SK-N-SH (cell line): Measurements from ENCODE around the gene CCL28. TPM values are rescaled to one million over a fixed set of nuclear protein-coding genes. Genes with fewer than 3 reads are reported as not detected.

Source experiments
- CTCF ChIA-PET: fragments of 300-600, 350-600 bp; formaldehyde crosslinking; extraction: SDS; loops from one replicate; lab custom pipeline; 2021; lab: Yijun Ruan, JAX
- POLR2A ChIA-PET: fragments of 350-600 bp; sonication (Branson Sonifier 250); formaldehyde crosslinking; extraction: SDS; loops from one replicate; lab custom pipeline; 2020; ENCODE audit warnings: antibody characterized with exemption, inconsistent platforms; lab: Yijun Ruan, JAX
- DNase-seq: peaks from one replicate; pipeline ENCODE4 v3.0.0; 2012
- H2AFZ ChIP-seq: fragments of 200-600 bp; sonication (generic); 2 replicates; pipeline ENCODE4 v1.8.1; 2016; ENCODE audit warnings: antibody characterized with exemption, mild to moderate bottlenecking, low read depth
- H3F3A ChIP-seq: fragments of 200-600 bp; sonication (generic); replicated peaks from 2 replicates; pipeline ENCODE3; 2016; ENCODE audit warnings: antibody characterized with exemption, mild to moderate bottlenecking; ENCODE audit not compliant: insufficient read depth
- H3K27ac ChIP-seq, 2 experiments: fragments of 200-500 bp in 1 of 2; fragments of 200-600 bp in 1 of 2; sonication (Bioruptor generic) in 1 of 2; sonication (generic), shearing (Covaris generic) in 1 of 2; 2 replicates each; pipeline versions ENCODE4 v1.5.1 to v1.6.1; 2014 to 2016; ENCODE audit warnings: low read depth in 2 of 2, inconsistent platforms in 1 of 2, low read length in 1 of 2, mild to moderate bottlenecking in 1 of 2, mixed read lengths in 1 of 2
- H3K27me3 ChIP-seq: fragments of 200-600 bp; sonication (generic), shearing (Covaris generic); 2 replicates; pipeline ENCODE4 v1.6.1; 2016; ENCODE audit warnings: mixed run types; ENCODE audit not compliant: insufficient read depth
- H3K36me3 ChIP-seq, 2 experiments: fragments of 200-500 bp in 1 of 2; fragments of 200-600 bp in 1 of 2; sonication (Bioruptor generic) in 1 of 2; sonication (generic) in 1 of 2; replicated peaks in 1 of 2; 2 replicates each; pipeline versions ENCODE3 to v1.5.1; 2014 to 2016; ENCODE audit warnings: low read length in 1 of 2, mild to moderate bottlenecking in 1 of 2; ENCODE audit not compliant: insufficient read depth in 2 of 2, control insufficient read depth in 1 of 2
- H3K4me1 ChIP-seq, 2 experiments: fragments of 200-500 bp in 1 of 2; fragments of 200-600 bp in 1 of 2; sonication (Bioruptor generic) in 1 of 2; sonication (generic), shearing (Covaris generic) in 1 of 2; 2 replicates each; pipeline versions ENCODE4 v1.5.1 to v1.6.1; 2014 to 2016; ENCODE audit warnings: low read depth in 1 of 2, low read length in 1 of 2, mixed run types in 1 of 2; ENCODE audit not compliant: insufficient read depth in 2 of 2, control insufficient read depth in 1 of 2
- H3K4me2 ChIP-seq: fragments of 200-600 bp; sonication (generic), shearing (Covaris generic); 2 replicates; pipeline ENCODE4 v1.6.1; 2017; ENCODE audit warnings: mixed run types
- H3K4me3 ChIP-seq, 2 experiments: fragments of 200-500 bp in 1 of 2; fragments of 200-600 bp in 1 of 2; sonication (Bioruptor generic) in 1 of 2; sonication (generic), shearing (Covaris generic) in 1 of 2; 2 replicates each; pipeline versions ENCODE4 v1.5.1 to v1.8.1; 2014 to 2016; ENCODE audit warnings: low read depth in 2 of 2, inconsistent platforms in 1 of 2, low read length in 1 of 2, mild to moderate bottlenecking in 1 of 2, mixed read lengths in 1 of 2, moderate library complexity in 1 of 2
- H3K79me2 ChIP-seq: fragments of 200-600 bp; sonication (generic); 2 replicates; pipeline ENCODE4 v1.8.1; 2017; ENCODE audit warnings: mild to moderate bottlenecking; ENCODE audit not compliant: insufficient read depth
- H3K9ac ChIP-seq: fragments of 200-600 bp; sonication (generic); 2 replicates; pipeline ENCODE4 v1.6.1; 2017; ENCODE audit warnings: mixed run types
- H3K9me2 ChIP-seq: fragments of 200-600 bp; sonication (generic); 2 replicates; pipeline ENCODE4 v1.6.1; 2017; ENCODE audit warnings: mixed run types
- H3K9me3 ChIP-seq: fragments of 200-600 bp; sonication (generic); 2 replicates; pipeline ENCODE4 v1.6.1; 2017; ENCODE audit warnings: mixed run types, mild to moderate bottlenecking, moderate library complexity
- H4K20me1 ChIP-seq: fragments of 200-600 bp; sonication (generic); 2 replicates; pipeline ENCODE4 v1.6.1; 2017; ENCODE audit warnings: mild to moderate bottlenecking, mixed run types; ENCODE audit not compliant: insufficient read depth
- CHD2 ChIP-seq: fragments of 150-350 bp; IDR thresholded peaks from 2 replicates; pipeline ENCODE4 v1.6.1; 2018; ENCODE audit warnings: low read length; ENCODE audit not compliant: partially characterized antibody
- ELF1 ChIP-seq: IDR thresholded peaks from 2 replicates; pipeline ENCODE4 v1.4.0; 2012
- FOSL2 ChIP-seq: IDR thresholded peaks from 2 replicates; pipeline ENCODE4 v1.4.0; 2012; ENCODE audit warnings: low read depth, mild to moderate bottlenecking, moderate library complexity, borderline replicate concordance
- FOXM1 ChIP-seq: IDR thresholded peaks from 2 replicates; pipeline ENCODE4 v1.4.0; 2012; ENCODE audit warnings: low read depth, mild to moderate bottlenecking
- GABPA ChIP-seq: IDR thresholded peaks from 2 replicates; pipeline ENCODE4 v1.4.0; 2012; ENCODE audit warnings: low read depth, mild to moderate bottlenecking
- MAX ChIP-seq: IDR thresholded peaks from 2 replicates; pipeline ENCODE4 v1.4.0; 2012; ENCODE audit warnings: low read depth
- MEF2A ChIP-seq: IDR thresholded peaks from 2 replicates; pipeline ENCODE4 v1.4.0; 2012; ENCODE audit warnings: low read depth, borderline replicate concordance
- NFIC ChIP-seq: IDR thresholded peaks from 2 replicates; pipeline ENCODE4 v1.4.0; 2012; ENCODE audit warnings: borderline replicate concordance
- NRF1 ChIP-seq: IDR thresholded peaks from 2 replicates; pipeline ENCODE4 v1.6.1; 2012; ENCODE audit warnings: low read depth, mild to moderate bottlenecking, low read length
- RCOR1 ChIP-seq: fragments of 150-350 bp; IDR thresholded peaks from 2 replicates; pipeline ENCODE4 v1.6.1; 2017; ENCODE audit warnings: antibody characterized with exemption, low read length
- REST ChIP-seq: IDR thresholded peaks from 2 replicates; pipeline ENCODE4 v1.6.1; 2012; ENCODE audit warnings: mild to moderate bottlenecking, low read depth, low read length, moderate library complexity
- RFX5 ChIP-seq: IDR thresholded peaks from 2 replicates; pipeline ENCODE4 v1.6.1; 2012; ENCODE audit warnings: mild to moderate bottlenecking, improper control_type of control experiment, low read length
- RXRA ChIP-seq: IDR thresholded peaks from 2 replicates; pipeline ENCODE4 v1.4.0; 2012; ENCODE audit warnings: low read depth, mild to moderate bottlenecking, borderline replicate concordance
- TAF1 ChIP-seq: IDR thresholded peaks from 2 replicates; pipeline ENCODE4 v1.6.1; 2012; ENCODE audit warnings: low read depth, mild to moderate bottlenecking, low read length, moderate library complexity, borderline replicate concordance
- TCF12 ChIP-seq: IDR thresholded peaks from 2 replicates; pipeline ENCODE4 v1.4.0; 2012
- YY1 ChIP-seq: IDR thresholded peaks from 2 replicates; pipeline ENCODE4 v1.4.0; 2012; ENCODE audit warnings: low read depth, mild to moderate bottlenecking
- polyA plus RNA-seq, 3 experiments: library from polyadenylated mRNA; depleted of rRNA; stranded (reverse); fragments of >200 nt; gene quantifications; 2 replicates each; pipeline ENCODE4 v1.2.3, GENCODE V29; 2012
- TF ChIP-seq, protein P1 (sequence below): IDR thresholded peaks from 2 replicates; pipeline ENCODE4 v1.4.0; 2012; ENCODE audit warnings: low read depth, borderline replicate concordance
- TF ChIP-seq, protein P2 (sequence below): fragments of 200-600 bp; sonication (generic); IDR thresholded peaks from 2 replicates; pipeline ENCODE4 v1.6.1; 2017; ENCODE audit warnings: antibody characterized with exemption, mild to moderate bottlenecking, moderate library complexity

CCL28 gene
- polyA plus RNA-seq, 1 of the 3 experiments (the other 2 are of a cell fraction), result not detected

DNA sequence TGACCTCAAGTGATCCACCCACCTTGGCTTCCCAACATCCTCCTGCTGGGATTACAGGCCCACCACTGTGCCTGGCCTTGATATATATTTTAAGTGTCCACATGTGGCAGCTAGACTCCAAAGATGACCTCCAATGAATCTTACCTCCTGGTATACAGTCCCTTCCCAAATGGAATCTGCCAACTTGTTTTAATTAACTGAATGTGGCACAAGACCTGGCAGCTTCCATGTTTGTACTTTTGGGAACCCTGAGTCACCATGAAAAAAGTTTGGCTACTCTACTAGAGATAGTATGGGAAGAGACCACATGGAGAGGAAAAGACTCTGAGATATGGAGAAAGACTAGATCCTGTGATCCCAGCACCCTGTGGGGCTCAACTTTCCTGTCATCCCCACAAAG lies 42.5 kb downstream of the CCL28 start:
- Histone ChIP-seq H3K4me2 (no peak overlapping the region), H2AFZ (no peak overlapping the region), H3K27me3 (no peaks in the 10 kb centered on the region; the same call in 1 of the 2 replicates), H3K79me2 (no peaks in the 10 kb centered on the region), H3F3A (no peaks in the 10 kb centered on the region), H3K27ac (no peak overlapping the region), H3K36me3 (no peaks in the 10 kb centered on the region), H4K20me1 (no peaks in the 10 kb centered on the region), H3K4me3 (no peak overlapping the region), H3K9me2 (no peaks in the 10 kb centered on the region), H3K9ac (no peak overlapping the region), H3K9me3 (no peaks in the 10 kb centered on the region), H3K4me1 (no peaks in the 10 kb centered on the region)
- TF ChIP-seq CHD2, result no peak
- TF ChIP-seq NRF1, result no peak
- TF ChIP-seq FOXM1, result no peak
- TF ChIP-seq, protein P1, sequence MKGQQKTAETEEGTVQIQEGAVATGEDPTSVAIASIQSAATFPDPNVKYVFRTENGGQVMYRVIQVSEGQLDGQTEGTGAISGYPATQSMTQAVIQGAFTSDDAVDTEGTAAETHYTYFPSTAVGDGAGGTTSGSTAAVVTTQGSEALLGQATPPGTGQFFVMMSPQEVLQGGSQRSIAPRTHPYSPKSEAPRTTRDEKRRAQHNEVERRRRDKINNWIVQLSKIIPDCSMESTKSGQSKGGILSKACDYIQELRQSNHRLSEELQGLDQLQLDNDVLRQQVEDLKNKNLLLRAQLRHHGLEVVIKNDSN, result no peak
- TF ChIP-seq YY1, result no peak
- TF ChIP-seq REST, result no peak
- TF ChIP-seq TAF1, result no peak
- TF ChIP-seq RXRA, result no peak
- TF ChIP-seq, protein P2, sequence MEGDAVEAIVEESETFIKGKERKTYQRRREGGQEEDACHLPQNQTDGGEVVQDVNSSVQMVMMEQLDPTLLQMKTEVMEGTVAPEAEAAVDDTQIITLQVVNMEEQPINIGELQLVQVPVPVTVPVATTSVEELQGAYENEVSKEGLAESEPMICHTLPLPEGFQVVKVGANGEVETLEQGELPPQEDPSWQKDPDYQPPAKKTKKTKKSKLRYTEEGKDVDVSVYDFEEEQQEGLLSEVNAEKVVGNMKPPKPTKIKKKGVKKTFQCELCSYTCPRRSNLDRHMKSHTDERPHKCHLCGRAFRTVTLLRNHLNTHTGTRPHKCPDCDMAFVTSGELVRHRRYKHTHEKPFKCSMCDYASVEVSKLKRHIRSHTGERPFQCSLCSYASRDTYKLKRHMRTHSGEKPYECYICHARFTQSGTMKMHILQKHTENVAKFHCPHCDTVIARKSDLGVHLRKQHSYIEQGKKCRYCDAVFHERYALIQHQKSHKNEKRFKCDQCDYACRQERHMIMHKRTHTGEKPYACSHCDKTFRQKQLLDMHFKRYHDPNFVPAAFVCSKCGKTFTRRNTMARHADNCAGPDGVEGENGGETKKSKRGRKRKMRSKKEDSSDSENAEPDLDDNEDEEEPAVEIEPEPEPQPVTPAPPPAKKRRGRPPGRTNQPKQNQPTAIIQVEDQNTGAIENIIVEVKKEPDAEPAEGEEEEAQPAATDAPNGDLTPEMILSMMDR, result no peak
- no peak for TF ChIP-seq TCF12
- TF ChIP-seq ELF1, result no peak
- TF ChIP-seq FOSL2, result no peak
- TF ChIP-seq RCOR1, result no peak
- TF ChIP-seq MAX, result no peak
- TF ChIP-seq RFX5, result no peak
- TF ChIP-seq MEF2A, result no peak
- no peak for TF ChIP-seq NFIC
- no peak for TF ChIP-seq GABPA
- CTCF ChIA-PET, result no interaction called here
- POLR2A ChIA-PET, result no interaction called here
- no peak for DNase-seq
